Liver (tissue), 9 donors: ENCODE results near the gene TFF2. TPM values are rescaled to one million over a fixed set of nuclear protein-coding genes. Genes with fewer than 3 reads are reported as not detected.

Experiments
- DNase-seq: peaks from one replicate; pipeline ENCODE4 v3.0.0-alpha.2; 2017; ENCODE audit warnings: low spot score
- H3K27ac ChIP-seq, 2 donors: one replicate each; pipeline ENCODE4 v1.7.0; 2013; ENCODE audit warnings: inconsistent platforms in 2 of 2, low read length in 2 of 2, control low read depth in 1 of 2, low read depth in 1 of 2, mild to moderate bottlenecking in 1 of 2
- H3K27me3 ChIP-seq, 4 donors: one replicate each; pipeline versions ENCODE4 v1.6.1 to v1.7.0; 2013; ENCODE audit warnings: low read length in 3 of 4, inconsistent platforms in 1 of 4, mild to moderate bottlenecking in 1 of 4, moderate library complexity in 1 of 4; ENCODE audit not compliant: control insufficient read depth in 4 of 4, insufficient read depth in 4 of 4
- H3K36me3 ChIP-seq, 4 donors: one replicate each; pipeline versions ENCODE4 v1.6.1 to v1.7.0; 2013; ENCODE audit warnings: low read length in 3 of 4, mild to moderate bottlenecking in 3 of 4, low read depth in 1 of 4, moderate library complexity in 1 of 4; ENCODE audit not compliant: control insufficient read depth in 4 of 4, insufficient read depth in 3 of 4
- H3K4me1 ChIP-seq, 4 donors: one replicate each; pipeline versions ENCODE4 v1.6.1 to v1.7.0; 2013; ENCODE audit warnings: low read length in 3 of 4, mild to moderate bottlenecking in 3 of 4, moderate library complexity in 1 of 4; ENCODE audit not compliant: control insufficient read depth in 4 of 4, insufficient read depth in 4 of 4
- H3K4me3 ChIP-seq, 3 donors: one replicate each; pipeline versions ENCODE4 v1.6.1 to v1.7.0; 2013; ENCODE audit warnings: low read length in 3 of 3, control low read depth in 1 of 3, low read depth in 1 of 3, mild to moderate bottlenecking in 1 of 3
- H3K9ac ChIP-seq, 2 donors: one replicate each; pipeline ENCODE4 v1.7.0; 2013; ENCODE audit warnings: low read length in 2 of 2, mild to moderate bottlenecking in 2 of 2, moderate library complexity in 2 of 2, control low read depth in 1 of 2, low read depth in 1 of 2
- H3K9me3 ChIP-seq, 4 donors: one replicate each; pipeline versions ENCODE4 v1.6.1 to v1.7.0; 2013; ENCODE audit warnings: low read length in 3 of 4; ENCODE audit not compliant: control insufficient read depth in 4 of 4
- CTCF ChIP-seq: fragments of 150-350 bp; IDR thresholded peaks from 2 replicates; pipeline ENCODE4 v1.5.1; 2017; ENCODE audit warnings: improper control_type of control experiment, low read depth, low read length; ENCODE audit not compliant: missing input control
- EGR1 ChIP-seq, 2 donors: IDR thresholded peaks; 2 replicates each; pipeline ENCODE4 v1.6.1; 2016 to 2018; ENCODE audit warnings: antibody characterized with exemption in 2 of 2, low read depth in 2 of 2
- FOXA2 ChIP-seq: IDR thresholded peaks from 2 replicates; pipeline ENCODE4 v1.6.1; 2016; ENCODE audit warnings: antibody characterized with exemption
- GABPA ChIP-seq, 2 donors: IDR thresholded peaks in 1 of 2; conservative IDR thresholded peaks in 1 of 2; 2 replicates each; pipeline ENCODE4 v1.6.1; 2016; ENCODE audit warnings: antibody characterized with exemption in 2 of 2, mild to moderate bottlenecking in 1 of 2, moderate library complexity in 1 of 2
- HNF4G ChIP-seq: IDR thresholded peaks from 2 replicates; pipeline ENCODE4 v1.6.1; 2016; ENCODE audit warnings: antibody characterized with exemption
- JUND ChIP-seq, 2 donors: IDR thresholded peaks; 2 replicates each; pipeline ENCODE4 v1.6.1; 2016; ENCODE audit warnings: antibody characterized with exemption in 2 of 2
- MAX ChIP-seq: IDR thresholded peaks from 2 replicates; pipeline ENCODE4 v1.6.1; 2016; ENCODE audit warnings: antibody characterized with exemption
- NR2F2 ChIP-seq: IDR thresholded peaks from 2 replicates; pipeline ENCODE4 v1.6.1; 2016; ENCODE audit warnings: antibody characterized with exemption
- RAD21 ChIP-seq, 2 donors: IDR thresholded peaks; 2 replicates each; pipeline ENCODE4 v1.6.1; 2016; ENCODE audit warnings: antibody characterized with exemption in 2 of 2, mild to moderate bottlenecking in 2 of 2
- REST ChIP-seq: IDR thresholded peaks from 2 replicates; pipeline ENCODE4 v1.6.1; 2016; ENCODE audit warnings: antibody characterized with exemption, mild to moderate bottlenecking
- RXRA ChIP-seq, 2 donors: IDR thresholded peaks; 2 replicates each; pipeline ENCODE4 v1.6.1; 2017 to 2018; ENCODE audit warnings: antibody characterized with exemption in 2 of 2, mild to moderate bottlenecking in 1 of 2
- SP1 ChIP-seq: IDR thresholded peaks from 2 replicates; pipeline ENCODE4 v1.6.1; 2018; ENCODE audit warnings: antibody characterized with exemption, mild to moderate bottlenecking
- TAF1 ChIP-seq: conservative IDR thresholded peaks from 2 replicates; pipeline ENCODE4 v1.6.1; 2016; ENCODE audit warnings: antibody characterized with exemption, mild to moderate bottlenecking
- WGBS: extraction: QIAGEN DNeasy Blood & Tissue Kit; methylation state at CpG from one replicate; pipeline ENCODE4 v1.1.7; 2013; 5-methylcytosine and 5-hydroxymethylcytosine counted together
- polyA plus RNA-seq, 2 donors: library from polyadenylated mRNA; stranded (reverse) in 1 of 2; unstranded in 1 of 2; fragments of 200-250 nt in 1 of 2; fragments of >200 nt in 1 of 2; fragmentation: Nextera tagmentation in 1 of 2; extraction: Ambion mirVana in 1 of 2; gene quantifications; one replicate each; pipeline versions ENCODE4 v1.2.1 to v1.2.3, GENCODE V29; 2013 to 2015
- total RNA-seq, 2 donors: library from RNA; depleted of rRNA; stranded (reverse); fragments of >200 nt; gene quantifications; one replicate each; pipeline ENCODE4 v1.2.3, GENCODE V29; 2014
- donor health status: healthy.
- donor health status: healthy.
- donor health status: healthy.
- donor health status: healthy.
- donor health status: healthy.

Gene TFF2
- total and polyA plus RNA-seq, 4 donors = 1.0 TPM; not detected in 3

- peaks cover 0 to 12% (median 10%) of the 10 kb centered on the region in 4 donors for H3K4me1 ChIP-seq
- 59% methylated on average over 20 of the region's 20 CpGs for WGBS
- no peaks in the 10 kb centered on the region for H3K36me3 ChIP-seq
- H3K4me3 ChIP-seq = no peak overlapping the region
- no peaks in the 10 kb centered on the region for H3K9me3 ChIP-seq
- no peak for DNase-seq
- no peak overlapping the region for H3K9ac ChIP-seq
- H3K27me3 ChIP-seq = peaks cover 0 to 4% (median 0%) of the 10 kb centered on the region in 4 donors
- no peak overlapping the region for H3K27ac ChIP-seq
- no peak for TF ChIP-seq EGR1 (IDR thresholded peaks at IDR 0.05; ENCODE audit: low read depth in 2 of 2)
- TF ChIP-seq NR2F2 = peak; percentile 59
Measured at GRCh38 chr21:42388740-42389448, 38.1 kb upstream of the TFF2 start.

GRCh38 chr21:42387843-42388340 lies 37.1 kb upstream of the TFF2 start:
- no peak for DNase-seq
- H3K4me3 ChIP-seq = no peak overlapping the region
- peaks cover 0 to 4% (median 0%) of the 10 kb centered on the region in 4 donors for H3K27me3 ChIP-seq
- no peak overlapping the region for H3K27ac ChIP-seq
- TF ChIP-seq GABPA (IDR thresholded peaks at IDR 0.05 in 1 of 2, conservative IDR thresholded peaks at IDR 0.05 in 1 of 2) (no peak), RAD21 (IDR thresholded peaks at IDR 0.05) (no peak), TAF1 (no peak), RXRA (IDR thresholded peaks at IDR 0.05) (no peak), MAX (no peak), SP1 (no peak), FOXA2 (no peak), HNF4G (no peak), CTCF (no peak), NR2F2 (no peak), REST (no peak), EGR1 (IDR thresholded peaks at IDR 0.05; ENCODE audit: low read depth in 2 of 2) (no peak), JUND (IDR thresholded peaks at IDR 0.05) (no peak)
- no peaks in the 10 kb centered on the region for H3K36me3 ChIP-seq
- H3K9ac ChIP-seq = no peak overlapping the region
- WGBS = 94% methylated on average over 6 of the region's 6 CpGs
- no peaks in the 10 kb centered on the region for H3K9me3 ChIP-seq
- H3K4me1 ChIP-seq = peaks cover 0 to 12% (median 10%) of the 10 kb centered on the region in 4 donors
